Epithelial cell of esophagus (primary cell): ENCODE results near the gene PLEKHA1.

Experiments
- DNase-seq: peaks from one replicate; pipeline ENCODE4 v3.0.0; 2010; ENCODE audit warnings: low read depth
- H3K4me3 ChIP-seq: 2 replicates; pipeline ENCODE4 v1.5.1; 2011; ENCODE audit warnings: mild to moderate bottlenecking, low read length, control low read depth
- CTCF ChIP-seq: IDR thresholded peaks from 2 replicates; pipeline ENCODE4 v1.5.1; 2011; ENCODE audit warnings: low read depth, mild to moderate bottlenecking, low read length, control low read depth, inconsistent platforms; ENCODE audit not compliant: insufficient read depth; ENCODE audit errors: missing control alignments

Gene PLEKHA1

GRCh38 chr10:122374237-122374858 lies at the start of gene PLEKHA1:
TSS of gene PLEKHA1 (plus strand) at chr10:122374708. CDS start at chr10:122393201, 18,493 bp downstream.
- TF ChIP-seq CTCF = no peak
- H3K4me3 ChIP-seq = peak within 1 kb of the TSS; percentile 88
- peak; percentile 98 for DNase-seq

DNA sequence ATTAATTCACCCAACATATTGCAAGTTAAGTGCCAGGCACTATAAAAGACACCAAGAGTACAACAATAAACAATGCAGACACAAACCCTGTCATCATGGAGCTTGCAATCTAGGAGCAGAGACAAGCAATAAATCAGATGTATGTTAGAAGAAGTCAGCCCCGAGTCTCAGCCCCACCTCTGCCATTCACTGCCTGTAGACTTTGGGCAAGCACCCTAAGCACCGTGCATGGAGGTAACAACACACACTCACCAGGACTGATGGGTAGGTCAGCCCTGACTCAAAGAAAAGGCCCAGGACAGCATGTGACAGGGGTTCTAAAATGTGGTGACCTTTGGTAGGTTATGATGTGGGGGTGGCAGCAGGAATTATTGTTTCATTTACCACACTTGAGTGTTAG lies 49.3 kb upstream of the PLEKHA1 start:
- H3K4me3 ChIP-seq = no peak overlapping the region
- TF ChIP-seq CTCF = no peak
- DNase-seq = no peak

- no peak overlapping the region for H3K4me3 ChIP-seq
- no peak for TF ChIP-seq CTCF
- DNase-seq = no peak
Observed at GRCh38 chr10:122326385-122326784, 48.1 kb upstream of the PLEKHA1 start.

DNA sequence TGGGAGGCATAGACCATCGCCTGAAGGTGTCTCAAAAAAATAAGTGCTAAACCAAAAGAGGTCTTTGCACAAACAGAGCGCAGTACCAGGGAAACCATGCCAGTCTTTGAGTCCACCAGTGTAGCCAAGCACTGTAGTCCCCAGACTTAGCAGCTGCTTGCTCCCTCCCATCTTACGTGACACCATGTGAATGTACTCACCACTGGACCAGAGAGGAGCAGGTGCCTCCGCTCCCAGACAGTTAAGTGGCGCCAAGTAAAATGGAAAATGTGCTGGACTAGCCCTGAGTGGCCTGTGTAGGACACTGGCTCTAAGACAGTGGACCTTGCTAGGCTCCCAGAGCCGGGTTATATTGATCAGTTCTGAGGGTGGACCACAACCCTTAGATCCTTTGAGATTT lies 47.7 kb upstream of the PLEKHA1 start:
- TF ChIP-seq CTCF = no peak
- H3K4me3 ChIP-seq = no peak overlapping the region
- no peak for DNase-seq

GRCh38 chr10:122327237-122328206 lies 47.0 kb upstream of the PLEKHA1 start:
- no peak overlapping the region for H3K4me3 ChIP-seq
- TF ChIP-seq CTCF = no peak
- DNase-seq = no peak

DNA sequence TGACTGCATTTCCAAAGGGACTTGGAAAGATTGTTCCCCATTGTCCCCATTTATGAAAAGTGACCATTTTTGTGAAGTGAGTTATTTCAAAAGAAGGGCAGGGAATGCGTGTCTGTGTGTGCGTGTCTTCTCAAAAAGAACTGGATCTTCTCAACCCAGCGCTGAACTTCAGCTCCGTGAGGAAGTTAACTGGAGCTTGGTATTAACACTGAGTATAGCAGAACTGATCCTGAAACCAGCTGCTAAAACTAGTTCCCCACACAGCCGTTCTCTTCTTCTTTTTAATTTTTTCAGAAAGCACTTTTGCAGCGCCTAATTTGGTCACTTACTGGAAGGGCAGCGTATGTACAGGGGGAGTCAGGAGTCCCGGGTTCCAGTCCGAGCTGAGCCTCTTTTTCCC lies 45.8 kb upstream of the PLEKHA1 start:
- H3K4me3 ChIP-seq = no peak overlapping the region
- no peak for DNase-seq
- no peak for TF ChIP-seq CTCF
